Fibroblast of lung (primary cell): ENCODE data around the gene TMED4. TPM values are rescaled to one million over a fixed set of nuclear protein-coding genes. Genes with fewer than 3 reads are reported as not detected.

ENCODE experiments used
- DNase-seq, 2 donors: peaks; one replicate each; pipeline versions ENCODE4 v3.0.0 to v3.0.0-alpha.2; 2010; ENCODE audit warnings: low read depth in 2 of 2
- H2AFZ ChIP-seq: 2 replicates; pipeline ENCODE4 v1.5.1; 2012; ENCODE audit warnings: low read length, control low read depth, inconsistent platforms
- H3K27ac ChIP-seq: 2 replicates; pipeline ENCODE4 v1.5.1; 2011; ENCODE audit warnings: low read length, control low read depth; ENCODE audit not compliant: insufficient read depth
- H3K27me3 ChIP-seq: 2 replicates; pipeline ENCODE4 v1.5.1; 2011; ENCODE audit warnings: mild to moderate bottlenecking, low read length; ENCODE audit not compliant: control insufficient read depth, insufficient read depth
- H3K36me3 ChIP-seq: 2 replicates; pipeline ENCODE4 v1.5.1; 2011; ENCODE audit warnings: low read length; ENCODE audit not compliant: control insufficient read depth, insufficient read depth
- H3K4me1 ChIP-seq: 2 replicates; pipeline ENCODE4 v1.5.1; 2011; ENCODE audit warnings: low read length; ENCODE audit not compliant: control insufficient read depth, insufficient read depth; ENCODE audit errors: extremely low read depth
- H3K4me2 ChIP-seq: 2 replicates; pipeline ENCODE4 v1.5.1; 2011; ENCODE audit warnings: low read length, control low read depth; ENCODE audit not compliant: insufficient read depth; ENCODE audit errors: extremely low read depth
- H3K4me3 ChIP-seq, 4 experiments: fragments of 200-600 bp in 1 of 4; sonication (generic) in 1 of 4; replicated peaks in 1 of 4; 2 replicates each; pipeline ENCODE4 v1.5.1; 2011 to 2016; ENCODE audit warnings: low read length in 4 of 4, low read depth in 3 of 4, mild to moderate bottlenecking in 3 of 4, control low read depth in 2 of 4, inconsistent platforms in 1 of 4, mixed read lengths in 1 of 4; ENCODE audit not compliant: insufficient read depth in 1 of 4; ENCODE audit errors: control extremely low read depth in 1 of 4
- H3K79me2 ChIP-seq: 2 replicates; pipeline ENCODE4 v1.5.1; 2012; ENCODE audit warnings: mild to moderate bottlenecking, low read length, inconsistent platforms; ENCODE audit not compliant: control insufficient read depth, insufficient read depth
- H3K9ac ChIP-seq: 2 replicates; pipeline ENCODE4 v1.5.1; 2011; ENCODE audit warnings: mild to moderate bottlenecking, low read length, control low read depth; ENCODE audit not compliant: insufficient read depth
- H3K9me3 ChIP-seq: 2 replicates; pipeline ENCODE4 v1.5.1; 2012; ENCODE audit warnings: low read depth, low read length; ENCODE audit not compliant: control insufficient read depth, insufficient read depth
- H4K20me1 ChIP-seq: 2 replicates; pipeline ENCODE4 v1.5.1; 2011; ENCODE audit warnings: low read length; ENCODE audit not compliant: control insufficient read depth, insufficient read depth; ENCODE audit errors: extremely low read depth
- CTCF ChIP-seq, 2 donors: IDR thresholded peaks in 1 of 2; conservative IDR thresholded peaks in 1 of 2; 1 replicate in 1 of 2; 2 replicates in 1 of 2; pipeline ENCODE4 v1.5.1; 2011 to 2012; ENCODE audit warnings: low read length in 2 of 2, control low read depth in 1 of 2, inconsistent platforms in 1 of 2, low read depth in 1 of 2, mild to moderate bottlenecking in 1 of 2
- EZH2 ChIP-seq: IDR thresholded peaks from 2 replicates; pipeline ENCODE4 v1.5.1; 2012; ENCODE audit warnings: low read length, control low read depth, mild to moderate bottlenecking; ENCODE audit errors: missing control alignments
- polyA minus RNA-seq: library from RNA; depleted of rRNA, polyadenylated mRNA; stranded (reverse); fragments of >200 nt; gene quantifications from 2 replicates; pipeline ENCODE4 v1.2.3, GENCODE V29; 2011; ENCODE audit warnings: low replicate concordance
- polyA plus RNA-seq, 2 donors: library from polyadenylated mRNA; depleted of rRNA in 1 of 2; stranded (reverse) in 1 of 2; unstranded in 1 of 2; fragments of >200 nt; gene quantifications; 2 replicates each; pipeline ENCODE4 v1.2.1, GENCODE V29; 2011 to 2012; ENCODE audit warnings: missing spikeins in 1 of 2
- total RNA-seq: library from RNA; depleted of rRNA; stranded (reverse); fragments of >200 nt; gene quantifications from 2 replicates; pipeline ENCODE4 v1.2.1, GENCODE V29; 2014

The TMED4 gene
- 74.7 and 101 TPM in 2 replicates for total RNA-seq
- 74.5 and 81.5 TPM in 2 replicates for polyA plus RNA-seq
- polyA plus RNA-seq (2012), result 48.0 and 53.9 TPM in 2 replicates
- polyA minus RNA-seq, result 38.7 and 80.9 TPM in 2 replicates

GRCh38 chr7:44581879-44582603, at the start of gene TMED4:
Gene TMED4 (minus strand): TSS chr7:44582231. CDS start chr7:44582206, 25 bp downstream.
- H3K27me3 ChIP-seq, result no peaks in the 10 kb centered on the region
- peak within 1 kb of the TSS; percentile 94 for H3K27ac ChIP-seq
- DNase-seq, result peak; percentile 96 to 99
- peak within 1 kb of the TSS; percentile 85 to 96 (median 91) for H3K4me3 ChIP-seq
- TF ChIP-seq CTCF (conservative IDR thresholded peaks at IDR 0.05 in 1 of 2, IDR thresholded peaks at IDR 0.05 in 1 of 2; ENCODE audit: low read depth in 1 of 2, low read length in 2 of 2) (no peak), EZH2 (no peak)
- H2AFZ ChIP-seq, result peak within 1 kb of the TSS; percentile 97
- peaks cover 3% of the 10 kb centered on the region for H3K4me1 ChIP-seq
- H3K4me2 ChIP-seq, result peak within 1 kb of the TSS; percentile 98
- peak within 1 kb of the TSS; percentile 86 for H3K9ac ChIP-seq
- H3K9me3 ChIP-seq, result no peaks in the 10 kb centered on the region
- H4K20me1 ChIP-seq, result no peaks in the 10 kb centered on the region
- peaks cover 14% of the 10 kb centered on the region for H3K79me2 ChIP-seq
- H3K36me3 ChIP-seq, result peaks cover 7% of the 10 kb centered on the region

GRCh38 chr7:44631458-44632115, 49.6 kb upstream of the TMED4 start:
- H3K9ac ChIP-seq, result no peak overlapping the region
- H3K36me3 ChIP-seq, result peaks cover 9% of the 10 kb centered on the region
- H3K4me2 ChIP-seq, result peak overlapping the region; percentile 4
- no peak overlapping the region for H3K27ac ChIP-seq
- peaks cover 1% of the 10 kb centered on the region for H3K79me2 ChIP-seq
- H3K4me1 ChIP-seq, result peaks cover 14% of the 10 kb centered on the region
- TF ChIP-seq EZH2 (no peak), CTCF (conservative IDR thresholded peaks at IDR 0.05 in 1 of 2, IDR thresholded peaks at IDR 0.05 in 1 of 2; ENCODE audit: low read depth in 1 of 2, low read length in 2 of 2) (no peak)
- H2AFZ ChIP-seq, result no peak overlapping the region
- no peak overlapping the region for H3K4me3 ChIP-seq
- H3K9me3 ChIP-seq, result no peaks in the 10 kb centered on the region
- H4K20me1 ChIP-seq, result no peaks in the 10 kb centered on the region
- DNase-seq, result peak; percentile 31 to 39
- no peaks in the 10 kb centered on the region for H3K27me3 ChIP-seq

GRCh38 chr7:44630792-44631457, 48.9 kb upstream of the TMED4 start:
- no peak for DNase-seq
- no peaks in the 10 kb centered on the region for H3K27me3 ChIP-seq
- peaks cover 12% of the 10 kb centered on the region for H3K36me3 ChIP-seq
- H3K79me2 ChIP-seq, result peaks cover 1% of the 10 kb centered on the region
- no peaks in the 10 kb centered on the region for H3K9me3 ChIP-seq
- H3K27ac ChIP-seq, result no peak overlapping the region
- H3K4me1 ChIP-seq, result peaks cover 14% of the 10 kb centered on the region
- H3K4me2 ChIP-seq, result no peak overlapping the region
- no peak overlapping the region for H3K4me3 ChIP-seq
- H2AFZ ChIP-seq, result no peak overlapping the region
- H3K9ac ChIP-seq, result no peak overlapping the region
- TF ChIP-seq CTCF (conservative IDR thresholded peaks at IDR 0.05 in 1 of 2, IDR thresholded peaks at IDR 0.05 in 1 of 2; ENCODE audit: low read depth in 1 of 2, low read length in 2 of 2), result no peak
- no peak for TF ChIP-seq EZH2
- no peaks in the 10 kb centered on the region for H4K20me1 ChIP-seq
